ENCODE data around the gene PAQR7. TPM values are rescaled to one million over a fixed set of nuclear protein-coding genes. Genes with fewer than 3 reads are reported as not detected.

Gene PAQR7
- total RNA-seq, 2 experiments from 2014 or later: 4.1 to 4.2 TPM

DNA sequence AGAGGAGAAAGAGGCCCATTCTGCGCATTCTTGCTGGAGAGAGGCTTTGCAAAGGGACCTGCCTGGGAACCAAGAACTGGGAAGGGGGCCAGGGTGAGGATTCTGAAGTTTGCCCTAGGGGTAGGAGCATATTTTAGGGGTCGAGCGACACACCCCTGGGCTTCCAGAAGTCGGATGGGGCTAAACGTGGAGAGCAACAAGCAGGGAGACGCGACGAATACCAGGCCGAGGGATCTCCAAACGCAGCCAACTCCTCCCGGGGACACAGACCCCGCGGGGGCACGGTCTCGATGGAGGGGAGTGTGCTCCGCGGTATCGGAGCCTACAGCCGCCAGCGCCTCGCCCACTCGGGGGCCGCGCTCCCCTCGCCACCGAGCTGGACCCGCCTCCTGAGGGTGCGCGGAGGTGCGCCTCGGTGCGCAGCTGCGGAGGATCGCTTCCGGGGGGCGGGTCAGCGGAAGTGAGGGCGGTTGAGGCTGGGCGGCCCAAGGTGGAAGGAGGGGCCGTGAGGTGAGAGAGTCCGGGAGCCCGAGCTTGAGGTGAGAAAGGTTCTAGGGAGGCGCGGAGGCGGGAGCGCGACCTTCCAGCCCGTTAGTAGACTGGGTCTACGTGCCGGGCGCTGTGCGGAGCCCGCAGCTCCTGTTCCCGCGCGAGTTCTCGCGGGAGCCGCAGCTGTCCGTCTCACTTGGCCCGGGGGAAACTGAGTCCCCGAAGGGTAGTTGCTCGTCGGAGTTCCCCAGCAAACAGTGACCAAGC, 55.8 kb downstream of the PAQR7 start, which contains the start of gene MTFR1L:
MTFR1L (plus strand) TSS at position 464 of the 756 bp plus-strand sequence. CDS start 3,151 bp downstream, outside the sequence.
- Mint-ChIP-seq H3K27ac (peak within 1 kb of the TSS; percentile 89), H3K36me3 (no peaks in the 10 kb centered on the region), H3K27me3 (no peaks in the 10 kb centered on the region), H3K4me3 (peak within 1 kb of the TSS; percentile 95), H3K9me3 (no peaks in the 10 kb centered on the region), H3K4me1 (ENCODE audit: low read depth) (peaks cover 33% of the 10 kb centered on the region)
- peak; percentile 97 for DNase-seq
- ChIA-PET POLR2A (interaction anchor here (0.8 to 2.2 kb wide), 9 partner anchors 9 to 390 kb away, joined by 3 to 8 read pairs (median 5); partner anchors contain the start of genes AUNIP, PAFAH2 and PAQR7), CTCF (interaction anchor here (0.9 to 2.1 kb wide), 6 partner anchors 10 to 350 kb away, joined by 3 to 6 read pairs (median 4); partner anchors contain the start of genes PAFAH2 and ZNF593)
- intact Hi-C loops (cut with micrococcal nuclease): loop anchor here (1.0 to 5.0 kb wide), 4 partner anchors 39 to 179 kb away; partner anchors contain the start of genes AUNIP, PAFAH2 and STMN1

DNA sequence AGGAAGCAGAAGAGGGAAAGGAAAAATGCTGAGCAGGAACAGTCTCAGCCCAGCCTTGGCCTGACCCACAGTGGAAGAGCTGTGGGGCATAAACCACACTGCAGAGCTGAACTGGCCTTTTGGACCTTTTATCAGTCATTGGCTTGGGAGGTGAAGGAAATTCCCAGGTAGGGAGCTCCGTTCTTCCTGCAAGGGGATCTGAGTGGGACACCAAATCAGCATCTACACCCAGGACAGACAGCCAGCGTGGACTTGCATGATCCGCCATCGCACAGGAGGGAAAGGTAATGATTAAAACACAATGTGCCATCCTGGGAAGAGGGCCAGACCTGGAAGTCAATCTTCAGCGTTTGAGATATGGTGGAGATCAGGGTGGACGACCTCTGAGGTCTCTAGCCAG, 56.9 kb downstream of the PAQR7 start:
- H3K4me3 Mint-ChIP-seq: peak overlapping the region; percentile 95
- H3K9me3 Mint-ChIP-seq: no peaks in the 10 kb centered on the region
- intact Hi-C loops (cut with micrococcal nuclease): no loop called here

DNA sequence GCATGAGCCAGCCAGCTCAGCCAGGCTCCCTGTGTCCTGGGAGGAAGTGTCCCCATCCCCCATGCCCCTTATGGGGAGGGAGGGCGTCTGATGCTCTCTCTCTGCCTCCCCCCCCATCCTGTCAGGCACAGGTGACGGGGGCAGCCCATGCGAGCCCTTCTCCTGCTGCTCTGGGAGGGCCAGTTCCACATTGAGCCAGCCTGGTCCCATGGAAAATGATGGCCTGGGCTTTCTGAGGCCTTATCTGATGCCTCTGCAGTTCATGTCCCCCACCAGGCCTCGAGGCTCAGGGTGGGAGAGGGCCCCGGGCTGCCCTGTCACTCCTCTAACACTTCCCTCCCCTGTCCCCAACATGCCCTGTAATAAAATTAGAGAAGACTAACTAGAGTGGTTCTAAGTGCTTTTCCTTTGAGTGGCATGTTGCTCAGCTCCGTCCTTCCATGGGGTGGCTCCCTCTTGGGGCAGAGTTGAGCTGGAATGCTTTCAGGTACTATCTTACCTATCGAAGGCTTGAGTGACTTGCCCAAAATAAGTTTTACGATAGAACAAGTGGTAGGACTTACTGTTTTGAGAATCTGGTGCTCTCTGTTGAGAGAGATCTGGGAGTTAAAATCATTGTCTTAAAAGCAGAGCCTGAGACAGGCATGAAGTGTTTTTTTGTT, 57.5 kb downstream of the PAQR7 start:
- CTCF ChIA-PET: no interaction called here
- H3K27ac Mint-ChIP-seq: peak overlapping the region; percentile 18
- H3K9me3 Mint-ChIP-seq: no peaks in the 10 kb centered on the region
- peak overlapping the region; percentile 95 for H3K4me3 Mint-ChIP-seq
- intact Hi-C loops (cut with micrococcal nuclease): no loop called here
- POLR2A ChIA-PET: no interaction called here
- no peaks in the 10 kb centered on the region for H3K27me3 Mint-ChIP-seq
- H3K4me1 Mint-ChIP-seq (ENCODE audit: low read depth): peaks cover 33% of the 10 kb centered on the region
- no peaks in the 10 kb centered on the region for H3K36me3 Mint-ChIP-seq
- DNase-seq: no peak

More for the DNA sequence above, 56.9 kb downstream of the PAQR7 start:
- Mint-ChIP-seq H3K27me3 (no peaks in the 10 kb centered on the region), H3K4me1 (ENCODE audit: low read depth) (peaks cover 33% of the 10 kb centered on the region), H3K27ac (peak overlapping the region; percentile 84), H3K36me3 (no peaks in the 10 kb centered on the region)
- ChIA-PET POLR2A (no interaction called here), CTCF (interaction anchor here (2.1 kb wide), 1 partner anchor 199 kb away, joined by 6 read pairs; no protein-coding TSS in a partner anchor)
- DNase-seq: no peak

DNA sequence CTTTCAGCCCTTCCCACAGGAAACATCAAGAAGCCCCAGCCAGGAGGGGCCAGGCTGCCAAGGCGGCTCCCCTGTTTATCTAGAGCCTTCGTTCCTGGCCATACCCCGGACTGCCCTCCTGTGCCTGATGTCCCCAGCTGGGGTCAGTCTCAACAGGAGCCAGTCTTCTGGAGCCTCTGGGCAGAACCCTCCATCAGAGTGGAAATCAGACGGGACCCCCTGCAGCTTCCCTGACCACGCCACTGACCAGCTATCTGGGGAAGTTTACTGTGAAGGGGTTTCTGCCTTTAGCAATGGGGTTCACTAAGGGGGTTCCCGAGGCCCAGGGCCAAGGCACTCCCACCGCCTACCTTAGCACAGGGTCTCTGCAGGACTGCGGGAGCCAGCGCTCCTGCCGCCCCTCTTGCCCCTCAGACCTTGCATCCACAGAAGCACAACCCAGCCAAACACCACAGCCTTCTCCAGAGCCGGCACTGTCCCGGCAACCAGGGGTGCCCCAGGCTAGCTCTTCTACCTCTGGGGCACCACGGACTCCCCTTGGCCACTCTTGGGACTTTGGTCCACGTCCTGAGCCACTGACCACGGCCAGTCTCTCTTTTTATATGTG, 59.3 kb downstream of the PAQR7 start:
- ChIA-PET CTCF (interaction anchor here (0.6 kb wide), 1 partner anchor 295 kb away, joined by 3 read pairs; no protein-coding TSS in a partner anchor), POLR2A (interaction anchor here (0.9 kb wide), 1 partner anchor 267 kb away, joined by 3 read pairs; no protein-coding TSS in a partner anchor)
- no peaks in the 10 kb centered on the region for H3K27me3 Mint-ChIP-seq
- H3K4me1 Mint-ChIP-seq (ENCODE audit: low read depth): peaks cover 22% of the 10 kb centered on the region
- no peaks in the 10 kb centered on the region for H3K9me3 Mint-ChIP-seq
- intact Hi-C loops (cut with micrococcal nuclease): no loop called here
- no peak overlapping the region for H3K4me3 Mint-ChIP-seq
- no peak for DNase-seq
- peak overlapping the region; percentile 31 for H3K27ac Mint-ChIP-seq
- H3K36me3 Mint-ChIP-seq: no peaks in the 10 kb centered on the region

DNA sequence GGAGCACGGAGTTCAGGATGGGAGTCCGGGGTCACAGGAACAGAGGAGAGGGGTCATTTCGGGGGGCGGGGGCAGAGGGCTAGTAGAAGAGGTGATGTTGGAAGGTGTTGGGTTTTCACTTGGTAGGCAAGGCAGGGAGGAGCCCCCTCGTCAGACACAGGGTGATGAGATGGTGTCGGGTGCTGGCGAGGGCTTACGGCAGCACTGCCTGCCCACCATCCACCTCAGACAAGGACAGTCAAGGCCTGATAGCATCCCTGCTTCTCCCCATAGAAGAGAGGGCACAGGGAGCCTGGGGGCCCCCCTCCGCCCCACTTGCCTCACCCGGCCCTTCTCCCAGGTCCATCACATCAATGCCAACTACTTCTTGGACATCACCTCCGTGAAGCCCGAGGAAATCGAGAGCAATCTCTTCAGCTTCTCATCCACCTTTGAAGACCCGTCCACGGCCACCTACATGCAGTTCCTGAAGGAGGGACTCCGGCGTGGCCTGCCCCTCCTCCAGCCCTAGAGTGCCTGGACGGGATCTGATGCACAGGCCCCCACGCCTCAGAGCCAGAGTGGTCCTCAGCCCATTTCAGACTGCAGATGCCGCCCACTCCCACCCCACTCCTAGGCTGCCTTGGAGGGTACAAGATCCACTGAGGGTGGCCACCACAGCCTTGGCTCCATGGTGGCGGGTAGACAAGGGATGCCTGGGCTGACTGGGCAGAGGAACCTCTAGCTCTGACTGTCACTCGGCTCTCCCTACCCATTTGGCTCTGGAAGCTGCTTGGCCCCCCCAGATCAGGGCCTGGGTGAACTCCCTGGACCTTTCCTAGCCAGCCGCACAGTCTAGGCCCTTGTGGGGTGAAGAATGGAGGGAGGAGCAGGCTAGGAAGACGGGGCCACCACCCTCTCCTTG, 60.0 kb downstream of the PAQR7 start:
- H3K36me3 Mint-ChIP-seq: no peaks in the 10 kb centered on the region
- POLR2A ChIA-PET: interaction anchor here (0.9 kb wide), 1 partner anchor 266 kb away, joined by 3 read pairs; no protein-coding TSS in a partner anchor
- peaks cover 16% of the 10 kb centered on the region for H3K4me1 Mint-ChIP-seq (ENCODE audit: low read depth)
- no peaks in the 10 kb centered on the region for H3K9me3 Mint-ChIP-seq
- no peak overlapping the region for H3K27ac Mint-ChIP-seq
- no peak overlapping the region for H3K4me3 Mint-ChIP-seq
- intact Hi-C loops (cut with micrococcal nuclease): no loop called here
- DNase-seq: no peak
- no peaks in the 10 kb centered on the region for H3K27me3 Mint-ChIP-seq
- CTCF ChIA-PET: interaction anchor here (1.0 to 1.2 kb wide), 2 partner anchors 272 to 328 kb away, joined by 3 read pairs; partner anchors contain the start of gene LDLRAP1

DNA sequence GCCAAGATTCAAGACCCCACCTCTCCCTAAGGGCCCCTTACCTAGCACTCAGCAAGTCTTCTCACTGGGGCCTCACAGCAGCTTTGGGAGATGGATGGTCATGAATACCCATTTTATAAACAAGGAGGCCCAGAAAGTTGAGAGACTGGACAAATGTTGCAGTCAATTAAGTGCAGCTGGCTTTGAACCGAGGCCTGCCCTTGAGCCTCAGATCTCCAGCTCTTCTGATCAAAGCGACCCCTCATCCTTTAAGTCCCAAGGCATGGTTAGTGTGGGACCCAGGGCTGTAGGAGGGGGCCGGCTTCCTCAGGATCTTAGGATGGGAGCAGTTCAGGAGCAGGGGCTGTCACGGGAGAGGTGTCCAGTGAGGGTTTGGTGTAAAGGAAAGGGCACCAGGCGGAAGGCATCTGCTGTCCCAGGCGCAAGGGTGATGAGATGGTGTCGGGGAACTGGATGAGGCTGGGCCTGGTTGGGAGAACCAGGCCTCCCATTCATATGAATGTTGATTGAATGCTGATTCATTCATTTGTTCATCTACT, 60.9 kb downstream of the PAQR7 start:
- ChIA-PET POLR2A (no interaction called here), CTCF (interaction anchor here (0.6 to 1.2 kb wide), 4 partner anchors 11 to 327 kb away, joined by 3 read pairs; partner anchors contain the start of gene LDLRAP1)
- Mint-ChIP-seq H3K4me1 (ENCODE audit: low read depth) (peaks cover 16% of the 10 kb centered on the region), H3K27me3 (no peaks in the 10 kb centered on the region), H3K9me3 (no peaks in the 10 kb centered on the region), H3K4me3 (no peak overlapping the region), H3K27ac (no peak overlapping the region), H3K36me3 (no peaks in the 10 kb centered on the region)
- intact Hi-C loops (cut with micrococcal nuclease): loop anchor here (5.0 kb wide), 1 partner anchor 312 kb away; no protein-coding TSS in a partner anchor
- no peak for DNase-seq

DNA sequence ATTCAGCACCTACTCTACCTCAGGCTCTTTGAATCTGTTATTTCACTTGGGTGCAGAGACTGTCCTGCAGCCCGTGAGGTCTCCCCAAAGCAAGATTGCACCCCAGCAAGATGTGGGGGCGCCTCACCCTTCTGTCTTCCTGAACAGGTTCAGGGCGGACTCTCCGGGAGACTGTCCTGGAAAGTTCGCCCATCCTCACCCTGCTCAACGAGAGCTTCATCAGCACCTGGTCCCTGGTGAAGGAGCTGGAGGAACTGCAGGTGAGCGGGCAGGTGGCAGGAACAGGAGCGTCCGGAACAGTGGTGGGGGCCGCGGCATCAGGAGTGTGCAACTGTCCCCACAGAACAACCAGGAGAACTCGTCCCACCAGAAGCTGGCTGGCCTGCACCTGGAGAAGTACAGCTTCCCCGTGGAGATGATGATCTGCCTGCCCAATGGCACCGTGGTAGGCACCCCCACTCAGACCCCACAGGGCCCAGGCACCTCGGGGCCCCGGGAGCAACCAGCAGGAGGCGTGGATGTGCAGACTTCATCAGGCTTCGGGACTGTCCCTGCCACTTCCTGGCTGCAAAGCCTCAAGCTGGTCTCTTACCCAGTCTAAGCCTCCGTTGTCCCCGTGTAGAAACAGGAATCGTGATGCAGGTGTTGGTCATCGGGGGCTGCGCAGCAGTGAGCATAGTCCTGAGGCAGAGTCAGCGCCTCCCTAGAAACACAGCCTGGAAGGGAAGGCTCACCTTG, 61.6 kb downstream of the PAQR7 start:
- no peak overlapping the region for H3K27ac Mint-ChIP-seq
- H3K4me1 Mint-ChIP-seq (ENCODE audit: low read depth): peaks cover 12% of the 10 kb centered on the region
- H3K9me3 Mint-ChIP-seq: no peaks in the 10 kb centered on the region
- H3K27me3 Mint-ChIP-seq: no peaks in the 10 kb centered on the region
- no peak for DNase-seq
- ChIA-PET POLR2A (no interaction called here), CTCF (interaction anchor here (0.6 to 1.0 kb wide), 3 partner anchors 11 to 310 kb away, joined by 3 to 4 read pairs (median 3); no protein-coding TSS in a partner anchor)
- H3K4me3 Mint-ChIP-seq: no peak overlapping the region
- H3K36me3 Mint-ChIP-seq: peaks cover 3% of the 10 kb centered on the region
- intact Hi-C loops (cut with micrococcal nuclease): loop anchor here (5.0 kb wide), 1 partner anchor 312 kb away; no protein-coding TSS in a partner anchor

DNA sequence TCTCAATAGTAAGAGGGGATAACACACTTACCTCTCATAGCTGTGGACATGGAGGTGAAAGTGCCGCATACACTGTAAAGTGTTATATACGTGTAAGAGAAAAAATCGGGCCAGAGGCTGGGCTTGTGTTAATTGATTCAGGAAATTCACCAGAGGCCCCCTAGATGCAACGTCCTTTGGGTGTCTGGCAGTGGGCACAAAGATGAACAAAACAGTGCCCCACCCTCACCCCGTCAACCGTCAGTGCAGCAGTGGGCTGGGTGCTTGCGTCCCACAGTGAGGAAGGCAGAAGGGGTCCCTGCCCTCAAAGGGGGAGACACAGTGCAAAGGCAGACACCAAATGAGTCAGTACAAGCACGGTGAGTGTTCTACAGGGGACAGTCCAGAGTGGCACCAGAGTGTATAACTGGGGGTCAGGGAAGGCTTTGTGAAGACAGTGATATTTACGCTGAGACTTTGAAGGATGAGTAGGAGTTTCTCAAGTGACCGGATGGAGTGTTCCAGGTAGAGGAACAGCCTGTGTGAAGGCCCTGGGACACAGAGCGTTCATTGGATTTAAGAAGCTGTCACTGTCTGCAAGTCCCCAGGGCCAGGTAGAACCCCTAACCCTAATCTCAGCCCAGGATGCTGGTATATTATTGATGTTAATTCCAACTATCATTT, 62.3 kb downstream of the PAQR7 start:
- DNase-seq: no peak
- intact Hi-C loops (cut with micrococcal nuclease): loop anchor here (5.0 kb wide), 1 partner anchor 311 kb away; no protein-coding TSS in a partner anchor
- H3K4me3 Mint-ChIP-seq: no peak overlapping the region
- H3K27ac Mint-ChIP-seq: no peak overlapping the region
- ChIA-PET POLR2A (no interaction called here), CTCF (interaction anchor here (1.0 kb wide), 1 partner anchor 309 kb away, joined by 4 read pairs; no protein-coding TSS in a partner anchor)
- no peaks in the 10 kb centered on the region for H3K9me3 Mint-ChIP-seq
- H3K4me1 Mint-ChIP-seq (ENCODE audit: low read depth): peaks cover 5% of the 10 kb centered on the region
- H3K27me3 Mint-ChIP-seq: no peaks in the 10 kb centered on the region
- peaks cover 3% of the 10 kb centered on the region for H3K36me3 Mint-ChIP-seq

Measured in activated CD4-positive, alpha-beta memory T cell treated with anti-CD3 and anti-CD28 coated beads for 36 hours (primary cell).